ENCODE data around the gene TNS3.

TNS3 gene

GRCh38 chr7:47584536-47584895 lies 2.6 kb upstream of the TNS3 start:
- DNase-seq (ENCODE audit: insufficient read length, low spot score) (no peak), FAIRE-seq (no peak)
- no peak for TF ChIP-seq CTCF (IDR thresholded peaks at IDR 0.05; ENCODE audit: insufficient read depth, missing control alignments)

DNA sequence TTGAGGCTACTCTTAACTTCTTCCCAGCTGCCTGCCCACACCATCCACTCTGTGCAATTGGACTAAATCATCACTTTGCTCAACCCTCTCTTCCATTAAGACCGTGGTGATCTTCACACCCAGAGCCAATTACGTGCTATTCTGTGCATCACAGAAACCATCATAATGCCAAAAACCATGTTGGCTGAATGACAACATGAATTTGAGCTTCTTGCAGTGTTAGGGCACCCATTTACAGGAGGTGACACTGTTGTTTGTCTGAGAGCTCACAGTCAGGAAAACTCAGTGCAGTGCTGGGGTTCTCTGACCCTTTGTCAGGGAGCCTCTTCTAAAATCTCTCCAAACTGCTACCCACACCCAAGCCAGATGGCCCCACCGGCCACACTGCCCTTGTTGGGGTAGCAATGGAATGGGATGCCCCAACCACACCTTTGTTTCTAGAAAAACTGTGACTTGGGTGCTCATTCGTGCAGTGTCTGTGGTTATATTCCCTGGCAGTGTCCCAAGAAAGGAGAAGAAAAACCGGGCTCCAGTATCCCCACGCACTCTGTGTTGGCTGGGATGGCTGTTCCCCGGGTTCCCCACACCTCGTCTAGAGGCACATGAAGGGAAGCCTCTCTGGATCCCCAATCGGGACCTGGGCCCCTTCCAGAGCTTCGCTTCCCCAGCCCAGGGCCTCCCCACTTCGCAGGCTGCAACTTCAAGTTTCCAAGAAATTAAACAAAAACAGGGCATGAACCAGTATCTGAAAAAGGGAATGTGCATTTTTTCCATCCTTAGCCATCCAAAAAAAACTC lies 2.0 kb upstream of the TNS3 start:
- FAIRE-seq (no peak), DNase-seq (ENCODE audit: insufficient read length, low spot score) (no peak)
- TF ChIP-seq CTCF (IDR thresholded peaks at IDR 0.05; ENCODE audit: insufficient read depth, missing control alignments) = no peak

- FAIRE-seq (no peak), DNase-seq (ENCODE audit: insufficient read length, low spot score) (no peak)
- TF ChIP-seq CTCF (IDR thresholded peaks at IDR 0.05; ENCODE audit: insufficient read depth, missing control alignments) = no peak
These were observed 1.1 kb upstream of the TNS3 start for GRCh38 chr7:47582764-47583738.

DNA sequence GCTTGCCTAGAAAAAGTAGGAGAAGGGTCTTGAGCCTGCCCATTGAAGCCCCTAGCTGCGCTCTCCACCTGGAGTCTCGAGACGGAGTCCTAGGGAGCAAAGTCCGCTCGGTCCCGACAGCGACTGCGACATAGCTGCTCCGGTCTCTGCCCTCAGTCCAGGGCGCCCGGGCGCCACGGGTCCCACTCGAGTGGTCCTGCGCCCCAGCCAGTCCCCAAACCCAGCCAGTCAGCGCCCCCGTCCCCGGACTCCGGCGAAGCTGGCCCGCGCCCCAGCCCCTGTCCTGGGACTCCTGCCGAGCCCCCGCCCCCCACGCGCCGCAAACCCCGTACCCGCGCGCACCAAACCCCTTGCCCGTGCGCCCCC lies 490 bp downstream of the TNS3 start:
- FAIRE-seq (no peak), DNase-seq (ENCODE audit: insufficient read length, low spot score) (no peak)
- TF ChIP-seq CTCF (IDR thresholded peaks at IDR 0.05; ENCODE audit: insufficient read depth, missing control alignments) = no peak

DNA sequence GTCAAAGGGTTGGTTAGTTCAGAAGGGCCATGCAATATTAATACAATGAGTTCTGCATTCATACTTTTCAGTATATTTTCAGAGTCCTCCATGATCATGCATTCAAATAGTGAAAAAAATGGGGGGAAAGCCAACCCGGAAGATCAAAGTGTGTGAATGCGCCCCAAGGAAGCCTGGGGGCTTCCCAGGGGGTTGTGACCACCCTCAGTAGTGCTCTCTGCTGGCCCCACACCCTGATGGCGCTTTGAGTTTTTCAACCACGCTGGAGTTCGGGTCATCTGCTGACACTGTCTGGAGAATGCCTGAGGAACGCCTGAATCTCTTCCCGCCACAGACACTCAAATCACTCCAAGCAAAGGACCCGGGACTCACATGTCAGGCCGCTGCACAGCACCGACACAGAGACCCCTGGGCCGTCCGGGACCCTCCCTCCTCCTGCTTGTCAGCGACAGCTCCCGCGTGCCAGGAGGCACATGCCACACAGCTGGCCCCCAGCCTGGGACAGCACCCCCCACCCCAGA lies 1.0 kb downstream of the TNS3 start:
- DNase-seq (ENCODE audit: insufficient read length, low spot score) = no peak
- FAIRE-seq = no peak
- no peak for TF ChIP-seq CTCF (IDR thresholded peaks at IDR 0.05; ENCODE audit: insufficient read depth, missing control alignments)

DNA sequence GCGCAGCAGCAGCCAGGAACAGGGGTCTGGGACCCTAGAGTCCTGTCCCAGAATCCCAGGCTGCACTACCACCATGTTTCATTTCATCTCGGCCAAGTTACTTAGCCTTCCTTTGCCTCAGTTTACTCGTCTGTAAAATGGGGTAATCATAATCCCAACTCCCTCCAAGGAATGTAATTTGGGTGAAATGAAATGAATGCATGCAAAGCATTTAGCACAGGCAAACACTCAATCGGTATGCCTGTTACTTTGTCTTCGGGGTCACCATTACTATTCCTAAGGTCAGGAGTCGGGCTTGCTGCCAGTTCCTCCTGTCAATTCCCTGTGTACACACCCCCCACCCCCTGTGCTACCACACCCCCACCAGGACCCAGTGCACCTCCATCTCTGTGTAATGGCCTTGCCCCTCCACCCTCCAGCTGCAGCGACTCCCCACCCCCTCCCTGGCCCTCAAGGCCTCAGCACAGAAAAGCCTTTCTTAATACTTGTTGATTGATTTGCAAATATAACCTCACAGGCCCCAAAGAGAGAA lies 1.7 kb downstream of the TNS3 start:
- no peak for DNase-seq (ENCODE audit: insufficient read length, low spot score)
- no peak for TF ChIP-seq CTCF (IDR thresholded peaks at IDR 0.05; ENCODE audit: insufficient read depth, missing control alignments)
- no peak for FAIRE-seq

Measured in D721Med (cell line).